Activated naive CD8-positive, alpha-beta T cell treated with anti-CD3 and anti-CD28 coated beads, Interleukin-2, amount 10 ng/mL, durations not matched to agents 7 days and 5 days (primary cell): ENCODE data around the gene INHA. TPM values are rescaled to one million over a fixed set of nuclear protein-coding genes. Genes with fewer than 3 reads are reported as not detected.
A peak's percentile ranks its signal among the peaks of the same experiment; 100 is the strongest.

Experiments
- ATAC-seq: fragments of 150-1000 bp; cut with Tn5 transposase; one replicate; pipeline ENCODE4 v1.10.0; 2021; ENCODE audit warnings: low read depth, moderate library complexity
- POLR2A ChIA-PET: fragments of 350-600 bp; sonication (Branson Sonifier 250); formaldehyde crosslinking; loops from one replicate; lab custom pipeline; 2021; ENCODE audit warnings: antibody characterized with exemption; lab: Charles Lee
- DNase-seq: peaks from one replicate; pipeline ENCODE4 v3.0.0; 2021
- H3K27ac Mint-ChIP-seq: one replicate; pipeline ENCODE4 v1.8.0; 2022; ENCODE audit warnings: mild to moderate bottlenecking, mixed read lengths
- H3K27me3 Mint-ChIP-seq: one replicate; pipeline ENCODE4 v1.8.0; 2022; ENCODE audit warnings: mild to moderate bottlenecking, moderate library complexity, mixed read lengths
- H3K36me3 Mint-ChIP-seq: one replicate; pipeline ENCODE4 v1.8.0; 2021; ENCODE audit warnings: mild to moderate bottlenecking, mixed read lengths
- H3K4me1 Mint-ChIP-seq: one replicate; pipeline ENCODE4 v1.8.0; 2021; ENCODE audit warnings: mixed read lengths
- H3K4me3 Mint-ChIP-seq: one replicate; pipeline ENCODE4 v1.8.0; 2022; ENCODE audit warnings: mild to moderate bottlenecking, moderate library complexity, mixed read lengths
- H3K9me3 Mint-ChIP-seq: one replicate; pipeline ENCODE4 v1.8.0; 2021; ENCODE audit warnings: mixed read lengths
- total RNA-seq, 2 experiments: library from RNA; stranded (reverse); gene quantifications; one replicate each; pipeline ENCODE4 v1.2.3, GENCODE V29; 2021

The INHA gene
- total RNA-seq, 2 experiments from 2014 or later = not detected

GRCh38 chr2:219557791-219558785 lies 14.0 kb upstream of the INHA start:
- no peaks in the 10 kb centered on the region for H3K4me1 Mint-ChIP-seq
- no peaks in the 10 kb centered on the region for H3K36me3 Mint-ChIP-seq
- POLR2A ChIA-PET = no interaction called here
- H3K9me3 Mint-ChIP-seq = no peaks in the 10 kb centered on the region
- H3K4me3 Mint-ChIP-seq = no peak overlapping the region
- no peak overlapping the region for H3K27ac Mint-ChIP-seq
- peaks cover 17% of the 10 kb centered on the region for H3K27me3 Mint-ChIP-seq
- ATAC-seq = no peak
- DNase-seq = peak; percentile 22

- no peak overlapping the region for H3K4me3 Mint-ChIP-seq
- no peaks in the 10 kb centered on the region for H3K4me1 Mint-ChIP-seq
- no peaks in the 10 kb centered on the region for H3K36me3 Mint-ChIP-seq
- peaks cover 5% of the 10 kb centered on the region for H3K27me3 Mint-ChIP-seq
- no peak overlapping the region for H3K27ac Mint-ChIP-seq
- no peaks in the 10 kb centered on the region for H3K9me3 Mint-ChIP-seq
- ATAC-seq (no peak), DNase-seq (peak; percentile 24)
- POLR2A ChIA-PET = interaction anchor here (1.0 kb wide), 1 partner anchor 16 kb away, joined by 3 read pairs; the partner anchor contains the start of genes CHPF and TMEM198
These were observed 12.8 kb upstream of the INHA start for GRCh38 chr2:219559156-219559915.

GRCh38 chr2:219560037-219560892 lies 11.8 kb upstream of the INHA start:
- no peaks in the 10 kb centered on the region for H3K9me3 Mint-ChIP-seq
- POLR2A ChIA-PET = interaction anchor here (1.0 kb wide), 1 partner anchor 17 kb away, joined by 3 read pairs; the partner anchor contains the start of genes CHPF and TMEM198
- no peak overlapping the region for H3K27ac Mint-ChIP-seq
- peak; percentile 34 for DNase-seq
- no peak overlapping the region for H3K4me3 Mint-ChIP-seq
- no peaks in the 10 kb centered on the region for H3K4me1 Mint-ChIP-seq
- peak; percentile 25 for ATAC-seq
- H3K36me3 Mint-ChIP-seq = no peaks in the 10 kb centered on the region
- H3K27me3 Mint-ChIP-seq = peaks cover 1% of the 10 kb centered on the region

- no peak overlapping the region for H3K4me3 Mint-ChIP-seq
- H3K27me3 Mint-ChIP-seq = no peaks in the 10 kb centered on the region
- H3K4me1 Mint-ChIP-seq = no peaks in the 10 kb centered on the region
These were observed 11.3 kb upstream of the INHA start for GRCh38 chr2:219560893-219561178.

GRCh38 chr2:219561179-219562048 lies 10.7 kb upstream of the INHA start:
- no peaks in the 10 kb centered on the region for H3K9me3 Mint-ChIP-seq
- no peaks in the 10 kb centered on the region for H3K27me3 Mint-ChIP-seq
- H3K27ac Mint-ChIP-seq = no peak overlapping the region
- POLR2A ChIA-PET = no interaction called here
- H3K4me3 Mint-ChIP-seq = no peak overlapping the region
- DNase-seq (no peak), ATAC-seq (no peak)
- H3K4me1 Mint-ChIP-seq = no peaks in the 10 kb centered on the region
- no peaks in the 10 kb centered on the region for H3K36me3 Mint-ChIP-seq

More at GRCh38 chr2:219560893-219561178, 11.3 kb upstream of the INHA start:
- POLR2A ChIA-PET = no interaction called here
- H3K9me3 Mint-ChIP-seq = no peaks in the 10 kb centered on the region
- H3K27ac Mint-ChIP-seq = no peak overlapping the region
- ATAC-seq (no peak), DNase-seq (no peak)
- no peaks in the 10 kb centered on the region for H3K36me3 Mint-ChIP-seq

- no peak for ATAC-seq
- Mint-ChIP-seq H3K36me3 (no peaks in the 10 kb centered on the region), H3K9me3 (no peaks in the 10 kb centered on the region), H3K4me1 (no peaks in the 10 kb centered on the region), H3K27ac (no peak overlapping the region), H3K27me3 (no peaks in the 10 kb centered on the region), H3K4me3 (no peak overlapping the region)
- POLR2A ChIA-PET = no interaction called here
- DNase-seq = no peak
These were observed 9.8 kb upstream of the INHA start for GRCh38 chr2:219562049-219563020.

GRCh38 chr2:219563271-219563928 lies 8.7 kb upstream of the INHA start:
- POLR2A ChIA-PET = no interaction called here
- H3K4me1 Mint-ChIP-seq = no peaks in the 10 kb centered on the region
- ATAC-seq = no peak
- no peak overlapping the region for H3K27ac Mint-ChIP-seq
- H3K4me3 Mint-ChIP-seq = no peak overlapping the region
- H3K27me3 Mint-ChIP-seq = peaks cover 2% of the 10 kb centered on the region
- no peak for DNase-seq
- H3K9me3 Mint-ChIP-seq = no peaks in the 10 kb centered on the region
- H3K36me3 Mint-ChIP-seq = no peaks in the 10 kb centered on the region

- H3K9me3 Mint-ChIP-seq = no peaks in the 10 kb centered on the region
- POLR2A ChIA-PET = no interaction called here
- ATAC-seq (no peak), DNase-seq (no peak)
- no peak overlapping the region for H3K4me3 Mint-ChIP-seq
- no peaks in the 10 kb centered on the region for H3K4me1 Mint-ChIP-seq
- no peak overlapping the region for H3K27ac Mint-ChIP-seq
- H3K36me3 Mint-ChIP-seq = no peaks in the 10 kb centered on the region
- H3K27me3 Mint-ChIP-seq = peaks cover 21% of the 10 kb centered on the region
These were observed 6.7 kb upstream of the INHA start for GRCh38 chr2:219565130-219566080.

GRCh38 chr2:219566640-219567039 lies 5.5 kb upstream of the INHA start:
- Mint-ChIP-seq H3K27ac (no peak overlapping the region), H3K9me3 (no peaks in the 10 kb centered on the region), H3K4me3 (no peak overlapping the region), H3K36me3 (no peaks in the 10 kb centered on the region), H3K27me3 (peaks cover 23% of the 10 kb centered on the region), H3K4me1 (no peaks in the 10 kb centered on the region)
- POLR2A ChIA-PET = no interaction called here
- no peak for DNase-seq
- ATAC-seq = no peak

GRCh38 chr2:219567131-219567530 lies 5.0 kb upstream of the INHA start:
- POLR2A ChIA-PET = no interaction called here
- Mint-ChIP-seq H3K27ac (no peak overlapping the region), H3K9me3 (no peaks in the 10 kb centered on the region), H3K27me3 (peaks cover 28% of the 10 kb centered on the region), H3K36me3 (no peaks in the 10 kb centered on the region), H3K4me1 (no peaks in the 10 kb centered on the region), H3K4me3 (no peak overlapping the region)
- no peak for DNase-seq
- ATAC-seq = no peak
